Measurements from ENCODE around the gene ANKMY1. TPM values are rescaled to one million over a fixed set of nuclear protein-coding genes. Genes with fewer than 3 reads are reported as not detected.

ANKMY1 gene
- total and polyA plus RNA-seq, 2 of the 13 experiments (the other 11 are each of a cell fraction or from before 2014, with no cell fraction given), result 11.7 to 18.8 TPM

GRCh38 chr2:240595381-240596079 is 37.7 kb upstream of the ANKMY1 start (continued):
- TF ChIP-seq ZNF574 (CRISPR knock-in tag; IDR thresholded peaks at IDR 0.05) (0 out of 2 replicates have a peak, but pooled peaks have one; percentile 18), SMC3 (IDR thresholded peaks at IDR 0.05; ENCODE audit: low read length) (peak; percentile 57), ZFP62 (CRISPR knock-in tag; IDR thresholded peaks at IDR 0.05) (no peak), CTCF (CRISPR knock-in tag; IDR thresholded peaks at IDR 0.05) (peak; percentile 89)

GRCh38 chr2:240594511-240595380 is 37.0 kb upstream of the ANKMY1 start:
- in situ Hi-C loops (cut with HindIII; ENCODE audit: extremely low pct_ligation_motif_present, low pct_unique_long_range_greater_than_20kb), result no loop called here
- no peak for TF ChIP-seq USF2 (IDR thresholded peaks at IDR 0.05; ENCODE audit: low read depth, low read length)
- no peak for TF ChIP-seq USF2 (CRISPR knock-in tag; IDR thresholded peaks at IDR 0.05; ENCODE audit: borderline replicate concordance)
- TF ChIP-seq ZNF562 (CRISPR knock-in tag; IDR thresholded peaks at IDR 0.05; ENCODE audit: borderline replicate concordance), result no peak
- no peak for TF ChIP-seq PTBP1 (IDR thresholded peaks at IDR 0.05; ENCODE audit: low read depth, low read length, poor library complexity, severe bottlenecking)
- TF ChIP-seq ZKSCAN5 (CRISPR knock-in tag; IDR thresholded peaks at IDR 0.05), result no peak
- no peak for TF ChIP-seq ZNF224 (CRISPR knock-in tag; IDR thresholded peaks at IDR 0.05)
- TF ChIP-seq SMAD1 (CRISPR knock-in tag; IDR thresholded peaks at IDR 0.05; ENCODE audit: borderline replicate concordance, low read depth), result no peak
- TF ChIP-seq PLSCR1 (CRISPR knock-in tag; IDR thresholded peaks at IDR 0.05; ENCODE audit: borderline replicate concordance), result no peak

More at GRCh38 chr2:240594511-240595380, 37.0 kb upstream of the ANKMY1 start:
- Histone ChIP-seq H4K20me1 (ENCODE audit: insufficient read depth, low read length) (no peaks in the 10 kb centered on the region), H3K79me2 (ENCODE audit: insufficient read depth, low read length) (peaks cover 9% of the 10 kb centered on the region), H3K4me3 (replicated peaks in 1 of 3; ENCODE audit: insufficient read depth in 1 of 3, low read depth in 2 of 3, low read length in 3 of 3) (no peak overlapping the region), H3K4me2 (ENCODE audit: low read depth, low read length) (no peak overlapping the region), H3K27ac (ENCODE audit: extremely low read length, insufficient read depth, low read length) (peak overlapping the region; percentile 94), H3K27me3 (ENCODE audit: control insufficient read depth in 1 of 2, insufficient read depth in 2 of 2, low read length in 2 of 2) (no peaks in the 10 kb centered on the region), H3K36me3 (replicated peaks in 1 of 2; ENCODE audit: control insufficient read depth in 1 of 2, insufficient read depth in 2 of 2, low read length in 2 of 2) (peaks cover 21 to 37% of the 10 kb centered on the region in 2 experiments), H3K9me3 (ENCODE audit: low read length) (no peaks in the 10 kb centered on the region), H2AFZ (ENCODE audit: low read length) (no peak overlapping the region), H3K4me1 (ENCODE audit: insufficient read depth, low read length) (peaks cover 32% of the 10 kb centered on the region), H3K9ac (ENCODE audit: insufficient read depth, low read depth, low read length) (no peak overlapping the region)
- CTCF ChIA-PET (ENCODE audit: low intra/inter-chr PET ratio, low total read pairs), result no interaction called here
- POLR2A ChIA-PET, result interaction anchor here (0.7 to 1.1 kb wide), 2 partner anchors 10 to 11 kb away, joined by 3 to 4 read pairs; no protein-coding TSS in a partner anchor
- intact Hi-C loops (cut with micrococcal nuclease; ENCODE audit: unreplicated experiment), result loop anchor here (1.0 kb wide), 1 partner anchor 44 kb away; no protein-coding TSS in a partner anchor
- FAIRE-seq (no peak), DNase-seq (ENCODE audit: low spot score) (no peak), ATAC-seq (no peak)
- WGBS (ENCODE audit: low lambda C conversion rate), result 95% methylated on average over 24 of the region's 34 CpGs
- BruUV-seq (replicated peaks), result no TSS peak

Data from HepG2 (cell line).